ENCODE results near the gene GARIN5A. TPM values are rescaled to one million over a fixed set of nuclear protein-coding genes. Genes with fewer than 3 reads are reported as not detected.

Gene GARIN5A
- total RNA-seq, 2 experiments from 2014 or later = 0.59 to 0.63 TPM

- BruUV-seq (replicated peaks) = no TSS peak
- CTCF ChIA-PET (ENCODE audit: unreplicated experiment) = no interaction called here
Observed at GRCh38 chr19:50449236-50449899, 27.3 kb downstream of the GARIN5A start.

GRCh38 chr19:50447750-50448149 lies 28.9 kb downstream of the GARIN5A start:
- Histone ChIP-seq H3K9me2 (ENCODE audit: insufficient read depth, low read length) (no peaks in the 10 kb centered on the region), H2AFZ (ENCODE audit: low read length) (no peak overlapping the region), H3K4me1 (ENCODE audit: insufficient read depth, low read length, poor library complexity, severe bottlenecking) (no peaks in the 10 kb centered on the region), H3K79me2 (ENCODE audit: insufficient read depth, low read depth, low read length) (no peaks in the 10 kb centered on the region), H3K27ac (ENCODE audit: low read depth, low read length, poor library complexity, severe bottlenecking) (no peak overlapping the region), H3K4me3 (ENCODE audit: low read depth, low read length, poor library complexity, severe bottlenecking) (no peak overlapping the region), H4K20me1 (ENCODE audit: insufficient read depth, low read length) (no peaks in the 10 kb centered on the region), H3K4me2 (ENCODE audit: low read length) (no peak overlapping the region), H3K9me3 (ENCODE audit: low read length) (no peaks in the 10 kb centered on the region), H3K36me3 (ENCODE audit: insufficient read depth, low read length) (peaks cover 4% of the 10 kb centered on the region; the same call in 1 of the 2 replicates)
- ChIA-PET POLR2A (no interaction called here), CTCF (ENCODE audit: unreplicated experiment) (no interaction called here)
- no peak for DNase-seq (ENCODE audit: low spot score)
- BruUV-seq (replicated peaks) = no TSS peak
- intact Hi-C loops (cut with micrococcal nuclease; ENCODE audit: unreplicated experiment) = no loop called here
- no peak for TF ChIP-seq EZH2phosphoT487 (IDR thresholded peaks at IDR 0.05; ENCODE audit: borderline replicate concordance, low read depth, low read length)
- TF ChIP-seq, protein P1, sequence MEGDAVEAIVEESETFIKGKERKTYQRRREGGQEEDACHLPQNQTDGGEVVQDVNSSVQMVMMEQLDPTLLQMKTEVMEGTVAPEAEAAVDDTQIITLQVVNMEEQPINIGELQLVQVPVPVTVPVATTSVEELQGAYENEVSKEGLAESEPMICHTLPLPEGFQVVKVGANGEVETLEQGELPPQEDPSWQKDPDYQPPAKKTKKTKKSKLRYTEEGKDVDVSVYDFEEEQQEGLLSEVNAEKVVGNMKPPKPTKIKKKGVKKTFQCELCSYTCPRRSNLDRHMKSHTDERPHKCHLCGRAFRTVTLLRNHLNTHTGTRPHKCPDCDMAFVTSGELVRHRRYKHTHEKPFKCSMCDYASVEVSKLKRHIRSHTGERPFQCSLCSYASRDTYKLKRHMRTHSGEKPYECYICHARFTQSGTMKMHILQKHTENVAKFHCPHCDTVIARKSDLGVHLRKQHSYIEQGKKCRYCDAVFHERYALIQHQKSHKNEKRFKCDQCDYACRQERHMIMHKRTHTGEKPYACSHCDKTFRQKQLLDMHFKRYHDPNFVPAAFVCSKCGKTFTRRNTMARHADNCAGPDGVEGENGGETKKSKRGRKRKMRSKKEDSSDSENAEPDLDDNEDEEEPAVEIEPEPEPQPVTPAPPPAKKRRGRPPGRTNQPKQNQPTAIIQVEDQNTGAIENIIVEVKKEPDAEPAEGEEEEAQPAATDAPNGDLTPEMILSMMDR (conservative IDR thresholded peaks at IDR 0.05; ENCODE audit: low read length) = no peak

More at GRCh38 chr19:50449236-50449899, 27.3 kb downstream of the GARIN5A start:
- Histone ChIP-seq H3K4me1 (ENCODE audit: insufficient read depth, low read length, poor library complexity, severe bottlenecking) (no peaks in the 10 kb centered on the region), H3K9me3 (ENCODE audit: low read length) (no peaks in the 10 kb centered on the region), H3K79me2 (ENCODE audit: insufficient read depth, low read depth, low read length) (no peaks in the 10 kb centered on the region), H3K4me3 (ENCODE audit: low read depth, low read length, poor library complexity, severe bottlenecking) (no peak overlapping the region), H3K4me2 (ENCODE audit: low read length) (no peak overlapping the region), H3K27ac (ENCODE audit: low read depth, low read length, poor library complexity, severe bottlenecking) (no peak overlapping the region), H3K36me3 (ENCODE audit: insufficient read depth, low read length) (peaks cover 4% of the 10 kb centered on the region; the same call in 1 of the 2 replicates), H4K20me1 (ENCODE audit: insufficient read depth, low read length) (no peaks in the 10 kb centered on the region), H2AFZ (ENCODE audit: low read length) (no peak overlapping the region), H3K9me2 (ENCODE audit: insufficient read depth, low read length) (no peaks in the 10 kb centered on the region)
- intact Hi-C loops (cut with micrococcal nuclease; ENCODE audit: unreplicated experiment) = no loop called here
- TF ChIP-seq, protein P1 (conservative IDR thresholded peaks at IDR 0.05; ENCODE audit: low read length) = no peak
- TF ChIP-seq EZH2phosphoT487 (IDR thresholded peaks at IDR 0.05; ENCODE audit: borderline replicate concordance, low read depth, low read length) = no peak
- DNase-seq (ENCODE audit: low spot score) = no peak
- POLR2A ChIA-PET = no interaction called here

- CTCF ChIA-PET (ENCODE audit: unreplicated experiment) = no interaction called here
- Histone ChIP-seq H3K79me2 (ENCODE audit: insufficient read depth, low read depth, low read length) (no peaks in the 10 kb centered on the region), H3K27ac (ENCODE audit: low read depth, low read length, poor library complexity, severe bottlenecking) (no peak overlapping the region), H3K4me1 (ENCODE audit: insufficient read depth, low read length, poor library complexity, severe bottlenecking) (no peaks in the 10 kb centered on the region), H3K9me2 (ENCODE audit: insufficient read depth, low read length) (no peaks in the 10 kb centered on the region), H3K4me2 (ENCODE audit: low read length) (no peak overlapping the region), H3K9me3 (ENCODE audit: low read length) (no peaks in the 10 kb centered on the region), H3K36me3 (ENCODE audit: insufficient read depth, low read length) (peaks cover 4% of the 10 kb centered on the region; the same call in 1 of the 2 replicates), H3K4me3 (ENCODE audit: low read depth, low read length, poor library complexity, severe bottlenecking) (no peak overlapping the region), H4K20me1 (ENCODE audit: insufficient read depth, low read length) (no peaks in the 10 kb centered on the region), H2AFZ (ENCODE audit: low read length) (no peak overlapping the region)
- intact Hi-C loops (cut with micrococcal nuclease; ENCODE audit: unreplicated experiment) = no loop called here
- POLR2A ChIA-PET = no interaction called here
- TF ChIP-seq EZH2phosphoT487 (IDR thresholded peaks at IDR 0.05; ENCODE audit: borderline replicate concordance, low read depth, low read length) = no peak
- TF ChIP-seq, protein P1 (conservative IDR thresholded peaks at IDR 0.05; ENCODE audit: low read length) = no peak
- no peak for DNase-seq (ENCODE audit: low spot score)
- BruUV-seq (replicated peaks) = no TSS peak
Observed at GRCh38 chr19:50447053-50447452, 29.6 kb downstream of the GARIN5A start.

All from OCI-LY7 (cell line).